ENCODE measurements around the gene CD9.

DNA sequence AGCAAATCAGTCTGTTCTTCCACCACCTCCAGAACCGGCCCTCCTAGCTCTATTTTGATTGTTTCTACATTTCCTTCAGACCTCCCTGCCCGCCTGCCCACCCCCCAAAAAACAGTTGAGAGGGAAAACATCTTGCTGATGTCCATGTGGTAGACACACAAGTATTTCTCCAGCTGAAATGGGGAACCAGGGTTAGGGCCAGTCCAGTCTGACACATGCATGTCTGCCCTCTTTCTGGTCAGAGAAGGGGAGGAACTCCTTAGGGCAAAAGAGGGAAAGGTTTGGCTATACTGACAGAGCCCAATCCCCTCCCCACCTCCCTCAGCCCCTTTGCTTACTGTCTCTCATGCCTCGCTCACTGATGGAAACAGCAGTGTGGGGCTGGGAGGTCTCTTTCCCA is 3.4 kb downstream of the CD9 start:
- TF ChIP-seq TAF1 (IDR thresholded peaks at IDR 0.05; ENCODE audit: low read depth, low read length) = no peak
- TF ChIP-seq POLR2AphosphoS5 (IDR thresholded peaks at IDR 0.05; ENCODE audit: low read depth, low read length) = no peak
- TF ChIP-seq POLR2A (IDR thresholded peaks at IDR 0.05; ENCODE audit: low read depth, low read length) = no peak
- TF ChIP-seq POU2F2 (IDR thresholded peaks at IDR 0.05; ENCODE audit: low read depth, low read length) = no peak
- TF ChIP-seq PAX5 (IDR thresholded peaks at IDR 0.05; ENCODE audit: insufficient read depth, low read length, severe bottlenecking) = no peak
- no peak for TF ChIP-seq SPI1 (IDR thresholded peaks at IDR 0.05; ENCODE audit: low read depth, low read length)
